HG02759 (cell line): ENCODE results near the gene PIK3CD.
"Not testable (repeated sequence)": the region's sequence is repeated elsewhere in the genome, so short reads cannot be mapped to it uniquely, and the experiment has no call there.

Experiments
- ATAC-seq: cut with Tn5 transposase; IDR thresholded peaks from one replicate; pipeline ENCODE4 v1.9.1; 2021; ENCODE audit warnings: mild to moderate bottlenecking, moderate library complexity; ENCODE audit not compliant: unreplicated experiment

Gene PIK3CD

DNA sequence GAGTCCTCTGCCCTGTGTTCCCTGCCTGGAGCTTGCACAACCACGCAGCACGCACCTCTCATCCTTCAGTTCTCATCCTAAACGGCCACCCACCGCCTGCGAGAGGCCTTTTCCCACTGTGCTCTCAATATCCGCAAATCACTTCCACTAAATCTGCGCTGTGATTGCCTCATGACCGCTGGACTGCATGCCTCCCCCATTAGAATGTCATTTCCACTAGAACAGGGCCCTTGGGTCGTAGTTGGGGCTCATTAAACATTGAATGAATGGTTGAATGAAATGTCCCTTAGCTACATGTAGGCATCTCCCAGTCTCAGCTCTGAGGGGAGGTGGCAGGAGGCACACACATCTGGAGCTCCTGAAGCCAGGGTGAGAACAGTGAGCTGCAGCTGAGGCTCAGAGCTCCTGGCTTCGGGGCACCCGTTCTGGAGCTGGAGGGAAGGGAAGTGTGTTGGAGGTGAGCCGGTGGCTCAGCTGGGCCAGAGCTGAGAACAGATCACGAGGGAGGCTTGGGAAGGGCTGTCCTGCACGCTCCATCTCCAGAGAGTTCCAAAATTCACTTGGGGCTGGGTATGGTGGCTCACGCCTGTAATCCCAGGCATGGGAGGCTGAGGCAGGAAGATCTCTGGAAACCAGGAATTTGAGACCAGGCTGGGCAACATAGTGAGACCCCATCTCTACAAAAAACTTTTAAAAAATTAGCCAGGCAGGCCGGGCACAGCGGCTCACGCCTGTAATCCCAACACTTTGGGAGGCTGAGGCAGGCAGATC, 32.4 kb upstream of the PIK3CD start:
- no peak for ATAC-seq

DNA sequence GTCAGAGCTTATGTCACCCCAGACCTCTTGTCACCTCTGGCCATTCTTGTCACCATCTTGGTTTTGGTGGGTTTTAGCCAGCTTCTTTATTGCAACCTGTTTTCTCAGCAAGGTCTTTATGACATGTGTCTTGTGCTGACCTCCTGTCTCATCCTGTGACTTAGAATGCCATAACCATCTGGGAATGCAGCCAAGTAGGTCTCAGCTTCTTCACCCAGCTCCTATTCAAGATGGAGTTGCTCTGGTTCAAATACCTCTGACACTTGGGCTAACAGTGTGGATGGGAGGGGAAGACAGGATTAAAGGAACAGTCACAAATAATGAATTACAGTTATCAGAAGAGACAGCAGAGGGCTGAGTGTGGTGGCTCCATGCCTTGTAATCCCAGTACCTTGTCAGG, 30.5 kb upstream of the PIK3CD start:
- no peak for ATAC-seq

DNA sequence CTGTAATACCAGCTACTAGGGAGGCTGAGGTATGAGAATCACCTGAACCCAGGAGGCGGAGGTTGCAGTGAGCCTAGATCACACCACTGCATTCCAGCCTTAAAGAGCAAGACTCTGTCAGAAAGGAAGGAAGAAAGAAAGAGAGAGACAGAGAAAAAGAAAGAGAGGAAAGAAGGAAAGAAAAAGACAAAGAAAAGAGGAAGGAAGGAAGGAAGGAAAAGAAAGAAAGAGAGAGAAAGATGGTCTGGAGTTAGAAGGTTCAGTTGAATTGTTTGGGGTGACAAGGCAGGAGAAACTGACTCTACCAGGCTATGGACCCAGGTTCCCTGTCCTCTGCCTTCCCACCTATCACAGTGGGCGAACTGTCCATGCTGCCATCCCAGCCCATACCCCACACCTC, 27.4 kb upstream of the PIK3CD start:
- no peak for ATAC-seq

DNA sequence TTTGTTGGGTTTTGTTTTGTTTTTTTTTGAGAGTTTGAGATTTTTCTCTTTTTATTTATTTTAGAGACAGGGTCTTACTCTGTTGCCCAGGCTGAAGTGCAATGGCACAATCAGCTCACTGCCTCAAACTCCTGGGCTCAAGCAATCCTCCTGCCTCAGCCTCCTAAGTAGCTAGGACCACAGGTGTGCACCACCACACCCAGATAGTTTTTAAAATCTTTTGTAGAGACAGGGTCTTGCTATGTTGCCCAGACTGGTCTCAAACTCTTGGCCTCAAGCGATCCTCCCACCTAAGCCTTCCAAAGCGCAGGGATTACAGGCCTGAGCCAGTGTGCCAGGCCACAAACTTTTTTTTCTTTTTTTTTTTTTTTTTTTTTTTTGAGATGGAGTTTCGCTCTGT, 26.5 kb upstream of the PIK3CD start:
- ATAC-seq = not testable (repeated sequence)

DNA sequence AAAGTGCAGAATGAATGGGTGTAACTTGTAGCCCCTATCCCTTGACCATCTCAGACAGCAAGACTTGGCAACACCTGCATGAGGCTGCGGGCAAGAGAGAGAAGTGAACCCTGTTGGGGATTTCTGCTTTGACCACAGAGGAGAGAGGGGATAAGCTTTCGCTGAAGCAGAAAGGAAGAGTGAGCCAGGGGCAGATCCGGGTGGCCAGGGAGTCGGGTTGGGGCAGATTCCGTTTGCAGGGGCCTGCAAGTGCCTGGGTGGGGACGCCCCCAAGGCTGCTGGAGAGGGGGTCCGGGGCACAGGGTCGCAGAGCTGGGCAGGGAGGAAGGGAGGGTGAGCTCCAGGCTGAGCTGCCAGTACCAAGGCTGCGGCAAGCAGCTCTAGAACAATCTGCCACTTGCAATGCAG, 25.3 kb upstream of the PIK3CD start:
- ATAC-seq = peak; percentile 43

DNA sequence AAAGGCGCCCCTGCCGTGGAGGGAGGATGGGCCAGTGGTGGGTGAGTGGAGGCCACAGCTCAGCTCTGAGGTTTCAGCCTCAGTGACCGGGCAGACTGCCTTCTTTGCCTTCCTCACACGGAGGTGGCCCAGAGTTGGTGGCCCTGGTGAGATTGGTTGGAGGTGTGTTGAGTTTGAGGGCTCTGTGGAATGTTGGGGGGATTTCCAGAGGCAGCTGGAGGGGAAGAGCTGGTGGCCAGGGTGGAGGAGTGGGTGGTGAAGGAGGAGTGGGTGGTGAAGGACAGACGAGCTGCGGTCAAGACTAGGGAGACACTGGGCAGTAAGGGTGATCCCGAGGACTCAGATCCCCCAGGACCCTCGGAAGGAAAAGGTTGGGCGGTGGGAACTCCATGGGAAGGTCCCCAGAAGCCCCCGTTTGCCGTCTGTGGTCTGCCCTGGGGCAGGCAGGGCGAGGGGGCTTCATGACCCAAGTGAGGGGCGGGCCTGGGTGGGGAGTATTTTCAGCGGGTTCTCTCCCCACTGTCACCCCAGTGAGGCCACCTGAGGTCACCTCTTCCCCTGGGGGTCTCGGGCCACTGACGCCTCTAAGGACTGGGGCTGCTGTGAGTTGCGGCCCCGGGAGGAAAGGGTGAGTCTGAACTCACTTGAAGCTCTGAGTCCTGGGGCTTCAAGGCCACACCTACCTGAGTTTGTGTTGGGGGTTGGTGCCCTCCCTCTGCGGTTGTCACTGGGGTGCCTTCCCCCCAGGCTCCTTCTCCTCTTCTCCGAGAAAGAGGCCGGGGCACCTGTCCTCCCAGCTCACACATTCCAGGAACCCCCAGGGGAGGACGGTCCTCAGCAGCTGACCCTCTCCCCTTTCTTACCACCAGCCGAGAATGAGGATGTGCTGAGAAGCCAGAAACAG, 22.7 kb upstream of the PIK3CD start:
- no peak for ATAC-seq

DNA sequence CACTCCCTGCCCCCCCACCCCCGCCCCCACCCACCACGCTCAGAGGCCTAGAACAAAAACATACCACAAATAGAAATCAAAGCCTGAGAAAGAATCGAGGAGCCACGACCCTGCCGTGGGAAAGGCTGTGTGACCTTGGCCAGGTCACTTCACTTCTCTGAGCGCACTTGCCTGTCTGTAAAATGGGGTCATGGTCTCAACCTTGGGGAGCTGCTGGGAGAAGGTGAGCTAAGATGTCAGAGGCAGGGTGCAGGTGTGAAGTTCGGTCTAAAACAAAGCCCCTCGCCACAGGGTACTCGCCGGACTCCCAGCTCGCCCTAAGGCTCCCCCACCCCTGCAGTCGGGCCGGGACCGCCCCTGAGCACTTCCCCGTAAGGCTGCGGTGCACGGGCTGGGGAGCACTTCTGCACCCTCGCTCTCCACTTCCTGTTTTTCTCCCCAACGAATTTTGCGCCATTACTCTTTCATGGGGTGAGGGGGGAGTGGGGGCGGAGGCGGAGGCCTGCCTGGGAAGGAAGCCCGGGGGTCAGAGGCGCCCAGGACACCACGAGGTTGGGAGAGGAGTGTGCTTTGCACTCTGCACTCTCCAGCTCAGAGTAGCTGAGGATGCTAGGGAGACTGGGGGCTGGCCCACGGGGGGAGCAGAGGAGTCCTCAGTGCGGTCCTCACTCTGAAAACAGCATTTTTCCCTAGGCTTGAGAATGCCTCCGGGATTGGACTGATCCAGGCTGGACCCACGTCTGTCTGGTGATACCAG, 21.9 kb upstream of the PIK3CD start:
- no peak for ATAC-seq

DNA sequence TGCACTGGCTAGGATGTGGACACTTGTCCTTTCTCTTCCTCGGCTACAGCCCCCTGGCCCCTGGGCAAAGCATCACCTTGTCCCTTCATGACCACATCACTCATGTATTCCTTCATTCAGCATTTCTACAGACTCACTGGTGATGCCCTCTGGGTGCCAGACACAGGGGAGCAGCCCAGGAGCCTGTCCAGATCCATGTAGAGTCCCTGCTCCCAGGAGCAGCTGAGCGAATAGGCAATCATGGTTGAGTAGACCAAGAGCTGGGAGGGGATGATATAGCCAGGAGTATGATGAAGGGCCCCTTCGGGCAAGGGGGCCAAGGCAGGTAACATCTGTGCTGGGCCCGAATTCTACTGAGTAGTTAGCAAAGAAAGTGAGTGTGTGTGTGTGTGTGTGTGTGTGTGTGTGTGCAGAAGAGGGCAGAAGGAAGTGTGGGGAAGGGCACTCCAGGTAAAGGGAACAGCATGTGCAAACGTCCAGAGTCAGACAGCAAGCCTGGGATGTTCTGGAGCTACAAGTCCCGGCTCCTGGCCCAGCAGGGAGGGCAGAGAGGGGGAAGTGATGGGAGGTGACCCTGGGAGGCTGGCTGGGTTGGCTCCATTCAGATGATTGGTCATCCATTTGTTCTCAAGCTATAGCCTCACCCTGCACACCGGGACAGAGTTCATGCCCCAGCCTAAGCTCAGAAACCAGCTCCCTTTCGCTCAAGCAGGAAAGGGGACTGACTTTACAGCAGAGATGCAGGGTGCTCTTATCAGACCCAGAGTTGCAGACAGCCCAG, 21.0 kb upstream of the PIK3CD start:
- no peak for ATAC-seq

DNA sequence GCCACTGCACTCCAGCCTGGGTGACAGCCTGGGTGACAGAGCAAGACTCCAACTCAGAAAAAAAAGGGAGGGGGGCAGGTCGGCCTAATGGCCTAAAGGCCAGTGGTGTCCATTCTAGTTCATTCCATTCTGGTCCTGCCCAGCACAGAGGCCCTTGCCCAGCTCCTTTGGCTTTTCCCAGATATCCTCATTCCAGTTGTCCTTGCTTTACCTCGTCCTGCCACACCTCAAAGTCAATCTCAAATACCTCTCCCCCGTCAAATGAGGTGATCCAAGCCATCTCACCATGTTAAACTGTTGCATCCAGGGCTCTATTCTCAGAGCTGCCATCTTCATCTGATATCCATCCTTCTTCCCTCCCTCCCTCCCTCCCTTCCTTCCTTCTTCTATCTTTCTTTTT, 19.9 kb upstream of the PIK3CD start:
- ATAC-seq = no peak

DNA sequence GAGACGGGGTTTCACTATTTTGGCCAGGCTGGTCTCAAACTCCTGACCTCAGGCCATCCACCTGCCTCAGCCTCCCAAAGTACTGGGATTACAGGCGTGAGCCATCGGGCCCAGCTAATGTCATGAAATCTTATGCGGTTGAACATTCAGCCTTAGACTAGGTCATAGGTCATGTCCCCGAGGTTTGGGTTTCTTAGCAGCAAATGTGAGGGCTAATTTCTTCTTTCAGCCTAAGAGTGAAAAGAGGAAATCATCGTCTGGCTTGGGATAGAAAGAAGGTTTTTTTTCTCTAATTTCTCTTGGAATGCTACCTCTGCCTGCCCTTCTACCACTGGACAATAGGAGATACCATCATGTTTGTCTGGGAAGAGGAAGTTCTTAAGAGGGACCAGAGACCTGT, 18.0 kb upstream of the PIK3CD start:
- no peak for ATAC-seq

DNA sequence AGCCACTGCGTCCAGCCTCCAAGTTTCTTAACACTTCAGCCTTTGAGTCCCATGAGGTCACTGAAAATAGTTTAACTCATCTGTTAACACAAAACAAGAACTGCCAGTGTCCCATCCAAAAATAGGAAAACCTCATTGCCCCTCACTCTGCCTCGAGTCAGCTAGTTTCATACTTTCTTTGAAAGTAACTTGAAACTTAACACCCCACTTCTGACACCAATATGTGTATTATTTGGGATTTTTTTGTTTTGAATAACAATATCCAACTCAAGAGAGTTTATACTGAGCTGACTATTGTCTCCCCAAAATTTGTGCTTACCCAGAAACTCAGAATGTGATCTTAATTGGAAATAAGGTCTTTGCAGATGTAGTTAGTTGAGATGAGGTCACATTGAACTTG, 16.9 kb upstream of the PIK3CD start:
- no peak for ATAC-seq

DNA sequence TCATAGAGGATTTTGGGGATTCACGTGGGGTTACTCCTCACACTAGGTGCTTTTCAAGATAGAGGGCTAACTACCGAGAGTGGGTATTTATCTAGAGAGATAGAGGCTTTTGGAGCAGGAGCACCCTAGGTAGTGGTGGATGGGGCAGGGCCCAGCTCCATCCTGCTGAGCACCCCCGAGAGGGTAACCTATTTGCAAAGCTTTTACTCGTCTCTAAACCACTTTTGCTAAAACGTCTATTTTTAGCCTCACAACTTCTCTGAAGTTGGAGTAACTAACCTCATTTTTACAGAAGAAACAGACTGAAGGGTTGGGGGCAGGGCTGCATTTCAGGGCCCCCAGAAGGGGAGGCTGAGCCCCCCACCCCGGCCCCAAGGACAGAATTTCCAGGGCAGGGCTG, 12.3 kb upstream of the PIK3CD start:
- no peak for ATAC-seq

DNA sequence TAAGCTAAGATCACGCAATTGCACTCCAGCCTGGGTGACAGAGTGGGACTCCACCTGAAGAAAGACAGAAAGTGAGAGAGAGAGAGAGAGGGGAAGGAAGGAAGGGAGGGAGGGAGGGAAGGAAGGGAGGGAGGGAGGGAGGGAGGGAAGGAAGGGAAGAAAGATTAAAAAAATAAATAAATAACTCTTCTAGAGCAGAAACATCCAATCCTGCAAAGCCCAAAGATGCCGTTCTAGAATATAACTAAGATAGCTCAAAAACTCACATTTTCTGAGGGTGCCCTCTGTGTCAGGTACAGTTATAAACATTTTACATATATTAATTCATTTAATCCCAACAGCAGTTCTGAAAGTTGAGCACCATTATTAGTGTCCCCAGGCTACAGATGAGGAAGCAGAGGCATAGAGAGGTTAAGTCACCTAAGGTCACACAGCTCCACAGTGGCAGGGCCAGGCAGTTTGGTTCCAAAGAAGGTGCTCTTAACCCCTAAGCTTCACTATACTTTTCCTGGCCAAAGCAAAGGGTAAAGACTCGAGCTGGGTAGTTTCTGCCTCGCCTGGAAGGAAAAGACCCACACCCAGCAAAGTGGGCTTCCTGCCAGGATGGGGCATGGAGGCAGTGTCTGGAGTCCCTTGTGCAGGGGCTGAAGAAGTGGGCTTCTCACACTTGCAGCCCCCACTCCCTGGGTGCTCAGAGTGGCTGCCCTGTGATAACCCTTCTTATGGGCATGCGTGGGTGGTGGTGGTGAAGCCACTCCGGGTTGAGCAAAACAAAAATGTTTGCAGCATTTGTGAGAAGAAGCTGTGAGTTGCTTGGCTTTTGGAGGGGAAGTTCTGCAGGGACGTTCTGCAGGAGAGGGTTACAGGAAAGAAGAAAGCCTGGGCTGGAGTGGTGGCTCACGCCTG, 7.9 kb upstream of the PIK3CD start:
- ATAC-seq = no peak

DNA sequence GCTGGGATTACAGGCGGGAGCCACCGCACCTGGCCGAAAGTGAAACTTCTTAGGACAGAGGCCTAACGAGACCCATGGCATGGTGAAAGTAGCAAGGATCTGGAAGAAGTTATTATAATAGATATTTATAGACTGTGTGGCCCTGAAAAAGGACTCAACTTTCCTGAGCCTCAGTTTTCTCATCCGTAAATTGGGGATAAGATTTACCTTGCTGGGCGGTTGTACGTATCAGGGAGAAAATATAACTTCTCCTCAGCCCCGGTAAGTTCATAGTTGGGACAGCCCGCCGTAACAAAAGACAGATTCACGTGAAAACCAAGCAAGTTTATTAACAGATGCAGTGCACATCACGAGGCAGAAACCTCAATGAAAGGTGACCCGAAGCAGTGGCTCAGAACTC, 5.5 kb upstream of the PIK3CD start:
- ATAC-seq = no peak

DNA sequence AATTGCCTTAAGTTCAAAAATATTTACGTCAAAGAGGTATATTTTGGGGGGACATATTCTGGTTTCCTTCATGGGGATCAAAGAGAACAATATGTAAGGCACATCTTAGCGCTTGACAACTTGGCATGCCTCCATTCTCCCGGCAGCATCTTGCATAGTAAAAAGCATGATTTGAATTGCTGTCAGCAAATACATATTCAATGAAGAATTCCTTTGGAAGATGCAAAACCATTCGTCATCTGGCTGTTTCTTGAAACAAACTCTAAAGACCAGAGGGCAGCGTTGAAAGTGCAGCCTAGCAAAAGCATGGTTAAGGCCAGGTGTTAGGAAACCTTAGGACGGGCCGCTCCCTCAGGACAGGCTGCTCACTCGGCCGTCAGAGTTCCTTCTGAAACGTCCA, 3.4 kb upstream of the PIK3CD start:
- ATAC-seq = no peak

DNA sequence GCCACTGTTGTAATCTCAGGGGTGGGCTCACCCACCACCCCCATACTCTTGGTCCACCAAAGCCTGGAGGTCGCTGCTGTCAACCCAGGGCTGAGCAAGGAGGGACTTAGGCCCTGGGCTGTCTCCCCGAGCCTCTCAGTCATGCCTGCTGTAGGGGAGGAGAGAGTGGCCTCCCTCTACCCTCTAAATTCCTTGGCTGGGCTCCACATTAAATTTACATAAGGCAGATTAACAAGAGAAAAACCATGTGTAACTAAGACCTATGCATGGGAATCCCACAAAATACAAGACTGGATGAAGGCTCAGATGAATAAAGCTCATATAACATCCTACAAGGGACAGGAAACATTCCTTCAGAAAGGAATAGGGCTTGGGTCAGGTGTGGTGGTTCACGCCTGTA, 1.8 kb upstream of the PIK3CD start:
- no peak for ATAC-seq

DNA sequence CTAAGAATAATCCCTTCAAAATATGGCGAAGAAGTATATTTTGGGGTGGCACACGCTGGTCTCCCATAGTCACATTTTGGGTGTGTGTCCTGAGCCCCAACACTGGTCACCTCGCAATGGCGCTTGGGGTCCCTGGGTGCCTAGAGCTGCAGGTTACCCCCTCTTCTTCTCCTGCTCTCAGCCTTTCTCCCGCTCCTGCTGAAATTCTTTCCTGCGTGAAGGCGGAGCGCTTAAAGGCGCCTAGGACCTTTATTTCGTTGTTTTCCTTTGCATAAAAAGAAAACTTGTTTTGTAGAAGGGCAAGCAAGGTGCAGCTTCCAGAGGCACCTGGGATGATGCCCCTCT, 339 bp upstream of the PIK3CD start:
- ATAC-seq = no peak

DNA sequence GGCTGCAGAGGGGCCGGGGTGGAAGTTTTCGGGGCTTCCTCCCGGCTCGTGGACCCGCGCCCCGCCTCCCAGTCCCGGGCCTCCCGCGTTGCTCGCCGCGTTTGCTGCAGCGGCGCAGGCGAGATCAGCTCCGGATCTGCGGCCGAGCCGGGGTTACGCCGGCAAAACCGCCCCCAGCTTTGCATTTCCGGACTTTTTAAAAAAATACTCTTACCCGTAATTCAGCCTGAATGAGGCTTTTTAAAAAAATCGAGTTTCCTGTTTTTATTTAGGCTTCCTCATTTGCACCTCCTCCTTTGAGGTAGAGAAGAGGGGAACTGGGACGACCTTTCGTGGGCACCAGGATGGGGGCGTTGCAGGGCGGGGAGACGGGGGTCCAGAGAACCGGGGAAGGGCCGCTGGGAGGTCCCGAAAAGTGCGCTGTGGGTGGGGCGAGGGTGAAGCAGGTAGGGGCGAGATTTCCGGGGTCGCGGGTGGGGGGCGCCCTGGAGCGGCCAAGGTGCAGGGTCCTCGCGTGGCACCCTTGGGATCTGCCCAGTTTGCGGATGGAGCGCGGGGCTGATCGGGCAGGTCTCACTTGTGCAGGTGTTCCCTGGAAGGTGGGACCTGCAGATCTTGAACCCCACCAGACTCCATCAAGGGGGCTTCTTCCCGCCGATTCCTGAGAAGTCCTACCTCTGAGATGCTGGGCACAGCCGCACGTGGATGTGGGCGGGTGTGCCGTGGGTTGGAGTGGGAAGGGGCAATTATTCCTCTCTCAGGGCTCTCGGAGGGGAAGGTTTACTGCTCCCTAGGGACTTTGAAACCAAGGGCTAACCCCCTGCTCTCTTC, 1.1 kb downstream of the PIK3CD start:
- peak; percentile 32 for ATAC-seq

DNA sequence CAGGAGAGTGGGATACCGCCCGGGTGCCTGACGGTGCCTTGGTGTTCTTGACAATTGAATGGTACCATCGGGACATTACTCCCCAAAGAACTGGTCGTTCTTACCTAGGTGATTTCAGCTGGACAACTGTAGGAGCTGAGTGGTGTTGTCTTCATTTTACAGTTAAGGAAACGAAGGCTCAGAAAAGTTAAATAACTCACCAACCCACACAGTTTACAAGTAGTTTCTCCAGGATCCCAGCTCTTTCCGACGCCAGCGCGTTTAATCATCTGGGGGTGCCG, 1.6 kb downstream of the PIK3CD start:
- no peak for ATAC-seq
